ENCODE measurements around the gene MAD1L1. TPM values are rescaled to one million over a fixed set of nuclear protein-coding genes. Genes with fewer than 3 reads are reported as not detected.

MAD1L1 gene
- total and polyA plus RNA-seq, 2 of the 13 experiments (the other 11 are each of a cell fraction or from before 2014, with no cell fraction given), result 17.4 to 64.7 TPM

- ATAC-seq, result no peak
- DNase-seq (ENCODE audit: low spot score), result no peak
- in situ Hi-C loops (cut with HindIII; ENCODE audit: extremely low pct_ligation_motif_present, low pct_unique_long_range_greater_than_20kb) (no loop called here), intact Hi-C loops (cut with micrococcal nuclease; ENCODE audit: unreplicated experiment) (no loop called here)
- Histone ChIP-seq H3K9me3 (ENCODE audit: low read length) (no peaks in the 10 kb centered on the region), H3K9ac (ENCODE audit: insufficient read depth, low read depth, low read length) (no peak overlapping the region), H3K79me2 (ENCODE audit: insufficient read depth, low read length) (no peaks in the 10 kb centered on the region), H3K36me3 (replicated peaks in 1 of 2; ENCODE audit: control insufficient read depth in 1 of 2, insufficient read depth in 2 of 2, low read length in 2 of 2) (peaks cover 0 to 4% of the 10 kb centered on the region in 2 experiments; a peak in 3 of 5 replicates), H3K27ac (ENCODE audit: extremely low read length, insufficient read depth, low read length) (no peak overlapping the region), H3K4me2 (ENCODE audit: low read depth, low read length) (no peak overlapping the region), H3K27me3 (ENCODE audit: control insufficient read depth in 1 of 2, insufficient read depth in 2 of 2, low read length in 2 of 2) (no peaks in the 10 kb centered on the region), H3K4me1 (ENCODE audit: insufficient read depth, low read length) (no peaks in the 10 kb centered on the region), H3K4me3 (replicated peaks in 1 of 3; ENCODE audit: insufficient read depth in 1 of 3, low read depth in 2 of 3, low read length in 3 of 3) (no peak overlapping the region), H4K20me1 (ENCODE audit: insufficient read depth, low read length) (no peaks in the 10 kb centered on the region), H2AFZ (ENCODE audit: low read length) (no peak overlapping the region)
- POLR2A ChIA-PET, result no interaction called here
- WGBS (ENCODE audit: low lambda C conversion rate), result 95% methylated on average over 24 of the region's 30 CpGs
- no TSS peak for BruUV-seq (replicated peaks)
- no peak for FAIRE-seq
- TF ChIP-seq ARNT2 (CRISPR knock-in tag; IDR thresholded peaks at IDR 0.05; ENCODE audit: low read depth), result no peak
- no peak for TF ChIP-seq ATF4 (CRISPR knock-in tag; IDR thresholded peaks at IDR 0.05)
- no peak for TF ChIP-seq MTF1 (CRISPR knock-in tag; IDR thresholded peaks at IDR 0.05)
- TF ChIP-seq HNRNPL (IDR thresholded peaks at IDR 0.05; ENCODE audit: low read depth, low read length), result no peak
- no peak for TF ChIP-seq ZNF431 (CRISPR knock-in tag; IDR thresholded peaks at IDR 0.05; ENCODE audit: borderline replicate concordance, low read depth)
- no peak for TF ChIP-seq ZZZ3 (CRISPR knock-in tag; IDR thresholded peaks at IDR 0.05; ENCODE audit: borderline replicate concordance)
- TF ChIP-seq ZNF574 (CRISPR knock-in tag; IDR thresholded peaks at IDR 0.05), result no peak
- no peak for TF ChIP-seq KAT7 (CRISPR knock-in tag; IDR thresholded peaks at IDR 0.05; ENCODE audit: borderline replicate concordance)
- no peak for TF ChIP-seq THRA (CRISPR knock-in tag; IDR thresholded peaks at IDR 0.05; ENCODE audit: borderline replicate concordance)
- TF ChIP-seq CTCF (CRISPR knock-in tag; IDR thresholded peaks at IDR 0.05), result no peak
- no peak for TF ChIP-seq KDM2A (CRISPR knock-in tag; IDR thresholded peaks at IDR 0.05; ENCODE audit: borderline replicate concordance, low read depth)
- no peak for TF ChIP-seq FOXK2 (IDR thresholded peaks at IDR 0.05)
- no peak for TF ChIP-seq RORA (CRISPR knock-in tag; IDR thresholded peaks at IDR 0.05)
- no peak for TF ChIP-seq SNRNP70 (IDR thresholded peaks at IDR 0.05; ENCODE audit: low read depth, low read length)
- no peak for TF ChIP-seq NKX3-1 (CRISPR knock-in tag; IDR thresholded peaks at IDR 0.05)
- TF ChIP-seq CEBPB (IDR thresholded peaks at IDR 0.05; ENCODE audit: borderline replicate concordance, low read depth, low read length), result no peak
- TF ChIP-seq AGO2 (optimal IDR thresholded peaks at IDR 0.05; ENCODE audit: low read depth, low read length), result no peak
- CTCF ChIA-PET (ENCODE audit: low intra/inter-chr PET ratio, low total read pairs), result no interaction called here
Measured at GRCh38 chr7:2051707-2052656, 180.8 kb downstream of the MAD1L1 start.

Measured in HepG2 (cell line).